Activated T-helper 1 cell treated with Interleukin-2 at 50 U/mL for 16 hours (primary cell): ENCODE results near the gene CASK.
"Not testable (repeated sequence)": the region's sequence is repeated elsewhere in the genome, so short reads cannot be mapped to it uniquely, and the experiment has no call there.

Experiments
- DNase-seq: peaks from one replicate; pipeline ENCODE4 v3.0.0-alpha.2; 2020; ENCODE audit warnings: low read depth

The CASK gene

GRCh38 chrX:41515376-41515775 is 408.0 kb downstream of the CASK start:
- DNase-seq = no peak

- no peak for DNase-seq
Measured at GRCh38 chrX:41514179-41514578, 409.2 kb downstream of the CASK start.

DNA sequence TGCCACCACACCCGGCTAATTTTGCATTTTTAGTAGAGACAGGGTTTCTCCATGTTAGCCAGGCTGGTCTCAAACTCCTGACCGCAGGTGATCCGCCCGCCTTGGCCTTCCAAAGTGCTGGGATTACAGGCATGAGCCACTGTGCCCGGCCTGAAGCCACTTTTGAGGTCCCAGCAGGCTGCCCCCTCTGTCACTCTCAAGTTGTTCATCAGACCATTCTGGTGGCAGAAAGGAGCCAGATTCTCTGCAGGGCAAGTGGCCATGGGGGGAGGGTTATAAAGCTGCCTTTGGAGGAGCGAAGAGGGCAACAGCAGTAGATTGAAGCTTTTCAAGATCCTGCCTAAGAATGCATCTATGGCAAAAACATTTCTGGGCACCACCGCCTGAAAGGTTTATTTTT is 410.5 kb downstream of the CASK start:
- DNase-seq = not testable (repeated sequence)

DNA sequence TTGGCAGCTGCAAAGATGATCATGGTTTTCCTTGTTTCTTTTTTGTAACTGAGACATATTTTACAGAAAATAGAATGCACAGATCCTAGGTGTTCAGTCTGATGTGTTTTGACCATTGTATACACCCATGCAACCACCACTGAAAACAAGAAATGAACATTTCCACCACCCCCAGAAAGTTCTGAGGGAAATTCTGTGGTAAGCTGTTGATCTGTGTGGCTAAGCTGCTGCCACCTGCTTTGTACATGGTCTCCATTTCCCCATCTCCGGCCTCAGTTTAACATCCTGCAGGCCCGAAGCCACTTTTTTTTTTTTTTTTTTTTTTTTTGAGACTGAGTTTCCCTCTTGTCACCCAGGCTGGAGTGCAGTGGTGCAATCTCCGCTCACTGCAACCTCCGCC is 411.0 kb downstream of the CASK start:
- no peak for DNase-seq

- no peak for DNase-seq
Measured at GRCh38 chrX:41507919-41508318, 415.4 kb downstream of the CASK start.

DNA sequence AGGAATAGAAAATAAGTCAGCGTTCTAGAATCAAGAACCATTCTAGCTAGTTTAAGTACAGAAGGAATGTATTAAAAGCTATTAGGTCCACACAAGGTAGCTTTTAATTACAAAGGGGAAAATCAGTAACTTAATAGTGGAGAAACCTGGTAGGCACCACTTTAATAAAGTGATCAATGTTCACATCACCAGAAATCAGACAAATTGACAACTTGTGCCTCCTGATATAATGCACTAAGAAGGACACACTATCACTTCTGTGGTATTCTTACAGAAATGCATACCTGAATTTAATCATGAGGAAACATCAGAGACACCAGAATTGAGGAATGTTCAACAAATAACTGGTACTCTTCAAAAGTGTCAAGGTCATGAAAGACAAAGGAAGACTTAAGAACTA is 421.4 kb downstream of the CASK start:
- DNase-seq = no peak

GRCh38 chrX:41499984-41500383 is 423.4 kb downstream of the CASK start:
- no peak for DNase-seq

GRCh38 chrX:41499195-41499594 is 424.2 kb downstream of the CASK start:
- DNase-seq = no peak

GRCh38 chrX:41491267-41492004 is 431.9 kb downstream of the CASK start:
- DNase-seq = no peak

DNA sequence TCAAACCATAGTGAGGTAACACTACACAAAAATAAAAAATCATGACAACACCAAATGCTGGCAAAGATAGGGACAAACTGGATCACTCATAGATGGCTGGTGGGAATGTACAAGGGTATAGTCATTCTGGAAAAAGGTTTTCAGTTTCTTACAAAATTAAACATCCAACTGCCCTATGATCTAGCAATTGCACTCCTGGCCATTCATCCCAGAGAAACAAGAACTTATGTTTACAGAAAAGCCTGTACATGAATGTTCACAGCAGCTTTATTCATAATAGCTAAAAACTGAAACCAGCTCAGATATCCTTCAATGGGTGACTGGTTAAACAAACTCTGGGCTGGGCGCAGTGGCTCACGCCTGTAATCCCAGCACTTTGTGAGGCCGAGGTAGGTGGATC is 432.9 kb downstream of the CASK start:
- no peak for DNase-seq

DNA sequence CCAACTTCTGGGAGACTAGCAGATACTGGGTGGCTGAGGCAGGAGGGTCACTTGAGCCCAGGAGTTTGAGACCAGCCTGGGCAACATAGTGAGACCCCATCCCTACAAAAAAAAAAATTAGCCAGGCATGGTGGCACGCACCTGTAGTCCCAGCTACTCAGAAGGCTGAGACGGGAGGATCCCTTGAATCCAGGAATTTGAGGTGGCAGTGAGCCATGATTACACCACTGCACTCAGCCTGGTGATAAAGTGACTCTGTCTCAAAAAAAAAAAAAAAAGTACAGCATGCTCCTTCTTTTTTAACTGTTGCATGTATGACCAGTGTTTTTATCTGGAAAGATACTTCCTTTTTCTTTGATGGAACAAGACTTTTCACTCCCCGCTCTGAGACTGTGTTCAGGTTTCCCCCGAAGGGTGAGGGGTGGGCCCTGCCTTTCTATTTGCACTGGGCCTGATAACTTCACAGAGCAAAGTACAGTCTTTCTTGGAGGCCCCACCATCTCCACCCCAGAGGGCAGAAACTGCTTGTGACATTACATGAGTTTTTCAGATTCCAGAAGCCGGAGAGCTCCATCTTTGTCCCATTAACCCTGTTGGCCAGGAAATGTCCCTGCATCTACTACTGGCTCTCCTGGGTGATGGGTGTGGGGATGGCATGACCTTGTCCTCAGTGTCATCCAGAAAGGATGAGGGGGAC is 441.1 kb downstream of the CASK start:
- DNase-seq = no peak

GRCh38 chrX:41481264-41482109 is 441.9 kb downstream of the CASK start:
- no peak for DNase-seq

DNA sequence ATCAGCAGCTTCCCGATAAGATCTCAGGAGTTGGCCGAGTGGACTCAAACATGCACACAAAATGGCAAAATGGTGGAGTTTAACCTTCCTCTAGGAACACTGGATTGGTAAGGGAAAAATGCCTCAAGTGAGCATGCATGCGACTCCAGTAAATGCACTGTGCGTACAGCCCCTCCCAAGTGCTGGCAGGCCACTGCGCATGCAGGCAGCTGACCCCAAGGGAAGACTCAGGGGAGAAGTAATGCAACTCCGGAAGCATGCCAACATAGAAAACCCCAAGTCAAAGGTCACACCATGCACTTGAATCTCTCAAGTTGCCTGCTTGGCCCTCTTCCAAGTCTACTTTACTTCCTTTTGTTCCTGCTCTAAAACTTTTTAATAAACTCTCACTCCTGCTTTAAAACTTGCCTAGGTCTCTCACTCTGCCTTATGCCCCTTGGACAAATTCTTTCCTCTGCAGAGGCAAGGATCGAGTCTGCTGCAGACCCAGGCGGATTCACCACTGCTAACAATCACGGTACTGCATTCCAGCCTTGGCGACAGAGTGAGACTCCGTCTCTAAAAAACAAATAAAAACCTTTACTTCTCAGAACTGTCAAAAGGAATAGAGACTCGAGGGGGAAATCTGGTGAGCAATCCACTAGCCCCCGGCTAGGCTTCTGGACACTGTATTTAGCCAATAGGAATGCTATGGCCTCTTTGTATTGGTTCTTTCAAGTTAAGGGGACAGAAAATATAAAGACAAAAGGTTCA is 442.7 kb downstream of the CASK start:
- DNase-seq = no peak

GRCh38 chrX:41478381-41478911 is 444.9 kb downstream of the CASK start:
- DNase-seq = no peak

DNA sequence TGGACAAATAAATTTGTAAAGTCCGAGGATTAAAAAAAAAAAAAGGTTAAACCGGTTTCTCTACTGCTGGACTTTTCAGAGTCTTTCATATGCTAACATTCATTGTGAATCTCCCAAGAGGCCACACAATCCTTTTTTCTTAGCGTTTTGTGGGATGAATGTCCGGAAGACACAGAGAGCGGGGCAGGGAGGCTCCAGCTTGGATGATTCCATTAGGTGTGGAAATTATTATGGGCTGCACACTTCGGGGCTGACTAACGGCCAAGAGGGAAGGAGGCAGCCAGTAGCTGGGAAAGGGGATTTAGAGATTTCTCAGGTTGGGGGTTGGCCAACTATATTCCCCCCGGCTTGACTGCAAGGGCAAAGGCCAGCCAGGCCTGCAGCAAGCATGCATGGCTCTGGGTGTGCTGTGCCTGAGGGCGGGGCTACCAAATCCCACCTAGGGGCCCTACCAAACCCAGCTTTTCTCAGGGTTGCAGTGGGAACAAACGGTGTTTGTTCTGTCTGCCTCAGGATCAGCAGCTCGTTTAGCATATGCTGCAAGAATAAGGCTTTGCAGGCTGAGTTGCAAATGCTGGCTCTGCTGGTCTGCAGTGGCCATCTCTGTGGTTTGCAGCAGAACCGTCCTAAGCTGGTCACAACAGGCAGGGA is 447.6 kb downstream of the CASK start:
- no peak for DNase-seq

DNA sequence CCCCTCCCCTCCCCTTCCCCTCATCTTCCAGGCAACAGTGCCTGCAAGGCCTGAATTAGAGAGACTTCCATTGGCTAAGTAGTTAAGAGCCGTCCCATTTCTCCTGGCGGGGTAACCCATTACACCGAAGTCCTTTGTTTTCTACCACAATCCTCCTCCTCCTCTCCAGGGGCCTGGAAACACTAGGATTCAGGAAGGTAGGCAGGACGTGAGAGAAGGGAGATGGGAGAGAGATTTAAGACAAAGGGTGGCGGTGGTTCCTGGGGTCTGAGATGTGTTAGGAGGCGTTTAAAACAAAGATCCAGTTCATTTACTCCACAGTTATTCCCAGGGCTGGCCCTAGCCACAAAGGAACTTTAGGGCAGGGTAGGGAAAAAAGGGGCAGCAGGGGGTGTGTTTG is 448.2 kb downstream of the CASK start:
- no peak for DNase-seq

DNA sequence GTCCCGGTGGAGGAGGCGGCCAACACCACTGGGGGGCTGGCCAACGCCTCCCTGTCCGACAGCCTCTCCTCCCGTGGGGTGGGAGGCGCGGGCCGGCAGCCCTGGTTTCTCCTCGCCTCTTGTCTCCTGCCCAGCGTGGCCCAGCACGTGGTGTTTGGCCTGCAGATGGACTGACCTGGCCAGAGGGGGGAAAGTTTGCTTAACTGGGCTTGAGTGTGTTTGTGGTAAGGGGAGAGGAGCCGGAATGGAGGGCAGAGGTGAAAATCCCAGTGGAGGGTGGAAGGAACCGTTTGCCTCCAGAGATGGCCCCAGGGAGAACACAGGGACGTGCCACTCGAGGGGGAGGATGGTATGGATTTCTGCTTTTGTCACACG is 448.6 kb downstream of the CASK start:
- DNase-seq = no peak

DNA sequence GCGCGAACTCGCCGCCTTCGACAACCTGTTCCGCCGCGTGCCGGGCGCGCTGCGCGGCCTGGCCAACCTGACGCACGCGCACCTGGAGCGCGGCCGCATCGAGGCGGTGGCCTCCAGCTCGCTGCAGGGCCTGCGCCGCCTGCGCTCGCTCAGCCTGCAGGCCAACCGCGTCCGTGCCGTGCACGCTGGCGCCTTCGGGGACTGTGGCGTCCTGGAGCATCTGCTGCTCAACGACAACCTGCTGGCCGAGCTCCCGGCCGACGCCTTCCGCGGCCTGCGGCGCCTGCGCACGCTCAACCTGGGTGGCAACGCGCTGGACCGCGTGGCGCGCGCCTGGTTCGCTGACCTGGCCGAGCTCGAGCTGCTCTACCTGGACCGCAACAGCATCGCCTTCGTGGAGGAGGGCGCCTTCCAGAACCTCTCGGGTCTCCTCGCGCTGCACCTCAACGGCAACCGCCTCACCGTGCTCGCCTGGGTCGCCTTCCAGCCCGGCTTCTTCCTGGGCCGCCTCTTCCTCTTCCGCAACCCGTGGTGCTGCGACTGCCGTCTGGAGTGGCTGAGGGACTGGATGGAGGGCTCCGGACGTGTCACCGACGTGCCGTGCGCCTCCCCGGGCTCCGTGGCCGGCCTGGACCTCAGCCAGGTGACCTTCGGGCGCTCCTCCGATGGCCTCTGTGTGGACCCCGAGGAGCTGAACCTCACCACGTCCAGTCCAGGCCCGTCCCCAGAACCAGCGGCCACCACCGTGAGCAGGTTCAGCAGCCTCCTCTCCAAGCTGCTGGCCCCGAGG is 449.2 kb downstream of the CASK start:
- DNase-seq = no peak

DNA sequence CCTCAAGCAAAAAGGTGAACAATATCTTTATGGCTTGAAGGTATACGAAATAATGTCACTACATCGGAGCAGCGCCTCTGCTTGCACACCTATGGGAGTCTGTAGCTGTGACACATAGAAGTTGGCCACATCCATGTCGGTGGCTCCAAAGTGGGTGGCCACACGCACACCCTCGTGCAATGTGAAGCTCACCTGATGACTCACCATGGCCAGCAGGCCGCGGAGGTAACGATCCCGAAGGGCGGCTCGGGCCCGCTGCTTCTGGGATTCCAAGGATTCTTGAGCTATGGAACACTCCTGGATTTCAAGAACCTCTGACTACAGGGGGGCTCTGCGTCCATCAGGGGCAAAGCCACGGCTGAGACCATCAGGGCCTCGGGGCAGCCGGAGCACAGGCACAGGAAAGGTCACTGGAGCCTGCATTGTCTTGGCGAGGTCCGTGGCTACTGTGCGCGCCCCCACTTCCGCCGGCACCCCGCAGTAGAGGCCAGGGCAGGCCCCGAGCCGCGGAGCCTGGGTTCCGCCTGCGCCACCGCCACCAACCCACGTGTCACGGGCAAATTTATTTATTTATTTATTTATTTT is 451.0 kb downstream of the CASK start:
- no peak for DNase-seq

GRCh38 chrX:41471786-41472185 is 451.6 kb downstream of the CASK start:
- no peak for DNase-seq
